ENCODE data around the gene KIFBP. TPM values are rescaled to one million over a fixed set of nuclear protein-coding genes. Genes with fewer than 3 reads are reported as not detected.
A peak's percentile ranks its signal among the peaks of the same experiment; 100 is the strongest.

KIFBP gene
- total RNA-seq, 2 experiments from 2014 or later, result 9.7 to 10.9 TPM

GRCh38 chr10:69051303-69051702 lies 62.7 kb downstream of the KIFBP start:
- Mint-ChIP-seq H3K36me3 (ENCODE audit: low read depth) (no peaks in the 10 kb centered on the region), H3K4me1 (ENCODE audit: low read depth) (peaks cover 48% of the 10 kb centered on the region), H3K9me3 (no peaks in the 10 kb centered on the region), H3K27ac (peak overlapping the region; percentile 14), H3K27me3 (no peaks in the 10 kb centered on the region), H3K4me3 (no peak overlapping the region)
- POLR2A ChIA-PET, result interaction anchor here (0.7 to 2.1 kb wide), 3 partner anchors 15 to 39 kb away, joined by 3 to 10 read pairs (median 9); partner anchors contain the start of gene SRGN
- intact Hi-C loops (cut with micrococcal nuclease), result no loop called here
- DNase-seq (peak; percentile 84), ATAC-seq (peak; percentile 55)
- TF ChIP-seq CTCF (IDR thresholded peaks at IDR 0.05), result no peak
- CTCF ChIA-PET, result no interaction called here

GRCh38 chr10:69051710-69052487 lies 63.3 kb downstream of the KIFBP start:
- peak overlapping the region; percentile 18 for H3K27ac Mint-ChIP-seq
- no peak for ATAC-seq
- ChIA-PET CTCF (no interaction called here), POLR2A (interaction anchor here (0.7 to 2.1 kb wide), 3 partner anchors 15 to 38 kb away, joined by 3 to 10 read pairs (median 9); partner anchors contain the start of gene SRGN)
- no peaks in the 10 kb centered on the region for H3K9me3 Mint-ChIP-seq
- DNase-seq, result no peak
- H3K4me1 Mint-ChIP-seq (ENCODE audit: low read depth), result peaks cover 49% of the 10 kb centered on the region
- no peak for TF ChIP-seq CTCF (IDR thresholded peaks at IDR 0.05)
- H3K4me3 Mint-ChIP-seq, result no peak overlapping the region
- intact Hi-C loops (cut with micrococcal nuclease), result no loop called here
- H3K27me3 Mint-ChIP-seq, result no peaks in the 10 kb centered on the region
- H3K36me3 Mint-ChIP-seq (ENCODE audit: low read depth), result no peaks in the 10 kb centered on the region

DNA sequence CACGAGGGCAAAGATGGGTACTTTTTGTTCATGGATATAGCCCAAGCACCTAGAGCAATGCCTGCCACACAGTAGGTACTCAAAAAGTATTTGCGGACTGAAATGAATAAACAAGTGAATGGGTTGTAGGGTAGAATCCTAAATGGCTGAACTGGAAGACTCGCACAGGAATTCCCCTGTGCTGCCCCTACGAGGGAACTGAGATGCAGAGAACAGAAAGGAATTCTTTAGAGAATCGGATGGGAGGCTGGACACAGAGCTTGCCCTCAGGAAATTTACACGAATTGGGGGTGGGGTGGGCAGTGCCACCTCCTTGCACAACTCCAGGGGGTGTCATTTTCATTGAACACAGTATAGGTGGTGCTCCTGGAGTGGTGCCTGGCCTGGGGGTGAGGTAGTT lies 64.1 kb downstream of the KIFBP start:
- no peak for TF ChIP-seq CTCF (IDR thresholded peaks at IDR 0.05)
- CTCF ChIA-PET, result no interaction called here
- Mint-ChIP-seq H3K36me3 (ENCODE audit: low read depth) (no peaks in the 10 kb centered on the region), H3K27ac (no peak overlapping the region), H3K9me3 (no peaks in the 10 kb centered on the region), H3K27me3 (no peaks in the 10 kb centered on the region), H3K4me1 (ENCODE audit: low read depth) (peaks cover 51% of the 10 kb centered on the region), H3K4me3 (no peak overlapping the region)
- ATAC-seq, result no peak
- no peak for DNase-seq
- intact Hi-C loops (cut with micrococcal nuclease), result no loop called here
- POLR2A ChIA-PET, result interaction anchor here (0.6 to 2.1 kb wide), 3 partner anchors 35 to 40 kb away, joined by 3 to 10 read pairs (median 9); partner anchors contain the start of gene SRGN

DNA sequence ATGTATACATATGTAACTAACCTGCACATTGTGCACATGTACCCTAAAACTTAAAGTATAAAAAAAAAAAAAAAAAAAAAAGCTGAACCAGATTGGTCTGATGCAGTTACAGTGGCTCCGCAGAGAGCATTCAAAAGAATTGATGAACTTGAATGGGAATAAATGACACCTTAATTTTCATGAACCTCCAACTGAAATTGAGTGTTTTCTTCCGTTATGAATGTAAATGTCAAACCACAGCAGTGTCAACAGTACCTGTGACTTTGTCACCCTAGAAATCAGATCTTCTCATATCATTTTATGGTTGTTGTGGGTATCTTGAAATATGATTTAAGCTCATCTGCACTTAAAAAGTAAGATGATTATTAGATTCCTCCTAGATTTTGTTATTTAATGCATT lies 66.6 kb downstream of the KIFBP start:
- peak; percentile 59 for ATAC-seq
- Mint-ChIP-seq H3K36me3 (ENCODE audit: low read depth) (no peaks in the 10 kb centered on the region), H3K4me3 (peak overlapping the region; percentile 7), H3K27me3 (no peaks in the 10 kb centered on the region), H3K27ac (peak overlapping the region; percentile 79), H3K4me1 (ENCODE audit: low read depth) (peaks cover 53% of the 10 kb centered on the region), H3K9me3 (no peaks in the 10 kb centered on the region)
- DNase-seq, result peak; percentile 24
- intact Hi-C loops (cut with micrococcal nuclease), result no loop called here
- ChIA-PET POLR2A (interaction anchor here (0.6 to 2.9 kb wide), 7 partner anchors 9 to 198 kb away, joined by 3 to 22 read pairs (median 4); partner anchors contain the start of gene SRGN), CTCF (interaction anchor here (1.0 to 4.0 kb wide), 4 partner anchors 10 to 50 kb away, joined by 3 to 25 read pairs (median 6); no protein-coding TSS in a partner anchor)
- TF ChIP-seq CTCF (IDR thresholded peaks at IDR 0.05), result no peak

GRCh38 chr10:69056129-69056528 lies 67.5 kb downstream of the KIFBP start:
- H3K27me3 Mint-ChIP-seq, result no peaks in the 10 kb centered on the region
- intact Hi-C loops (cut with micrococcal nuclease), result no loop called here
- peak overlapping the region; percentile 79 for H3K27ac Mint-ChIP-seq
- POLR2A ChIA-PET, result interaction anchor here (0.6 to 2.9 kb wide), 6 partner anchors 9 to 55 kb away, joined by 3 to 22 read pairs (median 3); partner anchors contain the start of gene SRGN
- ATAC-seq (peak; percentile 18), DNase-seq (peak; percentile 52)
- CTCF ChIA-PET, result interaction anchor here (1.8 to 4.0 kb wide), 2 partner anchors 9 to 51 kb away, joined by 4 to 25 read pairs; no protein-coding TSS in a partner anchor
- no peak for TF ChIP-seq CTCF (IDR thresholded peaks at IDR 0.05)
- no peaks in the 10 kb centered on the region for H3K36me3 Mint-ChIP-seq (ENCODE audit: low read depth)
- peaks cover 52% of the 10 kb centered on the region for H3K4me1 Mint-ChIP-seq (ENCODE audit: low read depth)
- H3K4me3 Mint-ChIP-seq, result no peak overlapping the region
- H3K9me3 Mint-ChIP-seq, result no peaks in the 10 kb centered on the region
